CD4-positive, CD25-positive, alpha-beta regulatory T cell (primary cell): Measurements from ENCODE around the gene MARF1. TPM values are rescaled to one million over a fixed set of nuclear protein-coding genes. Genes with fewer than 3 reads are reported as not detected.
"Not testable (repeated sequence)": the region's sequence is repeated elsewhere in the genome, so short reads cannot be mapped to it uniquely, and the experiment has no call there.

Experiments used
- ATAC-seq, 2 donors: fragments of 150-1000 bp; cut with Tn5 transposase; one replicate each; pipeline ENCODE4 v1.10.0; 2021; ENCODE audit warnings: low read depth in 2 of 2, moderate number of reproducible peaks in 2 of 2, moderate library complexity in 1 of 2
- DNase-seq, 3 donors: peaks; one replicate each; pipeline versions ENCODE4 v3.0.0 to v3.0.0-alpha.2; 2012 to 2022; ENCODE audit warnings: mixed read lengths in 1 of 3
- H3K27ac ChIP-seq: one replicate; pipeline ENCODE4 v1.7.0; 2013; ENCODE audit warnings: mild to moderate bottlenecking, low read length; ENCODE audit not compliant: insufficient read depth, poor library complexity, severe bottlenecking
- H3K27me3 ChIP-seq: one replicate; pipeline ENCODE4 v1.7.0; 2013; ENCODE audit warnings: low read length; ENCODE audit not compliant: control insufficient read depth, insufficient read depth
- H3K36me3 ChIP-seq: one replicate; pipeline ENCODE4 v1.7.0; 2013; ENCODE audit warnings: mild to moderate bottlenecking, low read length, moderate library complexity; ENCODE audit not compliant: control insufficient read depth, insufficient read depth
- H3K4me1 ChIP-seq: 2 replicates; pipeline ENCODE4 v1.7.0; 2013; ENCODE audit warnings: mild to moderate bottlenecking, low read length; ENCODE audit not compliant: insufficient read depth, control insufficient read depth, poor library complexity, severe bottlenecking
- H3K4me3 ChIP-seq: one replicate; pipeline ENCODE4 v1.7.0; 2013; ENCODE audit warnings: low read depth, mild to moderate bottlenecking, low read length, moderate library complexity
- H3K9me3 ChIP-seq, 2 experiments: 1 replicate in 1 of 2; 2 replicates in 1 of 2; pipeline ENCODE4 v1.7.0; 2013; ENCODE audit warnings: low read length in 2 of 2, mild to moderate bottlenecking in 1 of 2, moderate library complexity in 1 of 2; ENCODE audit not compliant: control insufficient read depth in 2 of 2
- H3K27ac Mint-ChIP-seq, 3 donors: one replicate each; pipeline ENCODE4 v1.8.0; 2020 to 2022; ENCODE audit warnings: mild to moderate bottlenecking in 3 of 3, mixed read lengths in 3 of 3, moderate library complexity in 2 of 3
- H3K27me3 Mint-ChIP-seq: one replicate; pipeline ENCODE4 v1.8.0; 2022; ENCODE audit warnings: mild to moderate bottlenecking, mixed read lengths
- H3K36me3 Mint-ChIP-seq: one replicate; pipeline ENCODE4 v1.8.0; 2020; ENCODE audit warnings: mixed read lengths
- H3K4me1 Mint-ChIP-seq, 4 donors: one replicate each; pipeline ENCODE4 v1.8.0; 2020 to 2022; ENCODE audit warnings: mixed read lengths in 4 of 4, mild to moderate bottlenecking in 1 of 4
- H3K4me3 Mint-ChIP-seq, 4 donors: one replicate each; pipeline ENCODE4 v1.8.0; 2020 to 2022; ENCODE audit warnings: mild to moderate bottlenecking in 4 of 4, mixed read lengths in 4 of 4, moderate library complexity in 3 of 4
- H3K9me3 Mint-ChIP-seq, 7 donors: one replicate each; pipeline ENCODE4 v1.8.0; 2020 to 2022; ENCODE audit warnings: mixed read lengths in 7 of 7, mild to moderate bottlenecking in 3 of 7, moderate library complexity in 2 of 7
- polyA plus RNA-seq, 4 donors: library from polyadenylated mRNA; unstranded; fragments of 300-500 nt; fragmentation: Illumina TruSeq; gene quantifications; one replicate each; pipeline ENCODE4 v1.2.3, GENCODE V29; 2021
- total RNA-seq: library from RNA; stranded (reverse); gene quantifications from one replicate; pipeline ENCODE4 v1.2.3, GENCODE V29; 2022

The MARF1 gene
- total and polyA plus RNA-seq, 5 donors from 2014 or later, result 13.7 to 208 (median 17.7) TPM

DNA sequence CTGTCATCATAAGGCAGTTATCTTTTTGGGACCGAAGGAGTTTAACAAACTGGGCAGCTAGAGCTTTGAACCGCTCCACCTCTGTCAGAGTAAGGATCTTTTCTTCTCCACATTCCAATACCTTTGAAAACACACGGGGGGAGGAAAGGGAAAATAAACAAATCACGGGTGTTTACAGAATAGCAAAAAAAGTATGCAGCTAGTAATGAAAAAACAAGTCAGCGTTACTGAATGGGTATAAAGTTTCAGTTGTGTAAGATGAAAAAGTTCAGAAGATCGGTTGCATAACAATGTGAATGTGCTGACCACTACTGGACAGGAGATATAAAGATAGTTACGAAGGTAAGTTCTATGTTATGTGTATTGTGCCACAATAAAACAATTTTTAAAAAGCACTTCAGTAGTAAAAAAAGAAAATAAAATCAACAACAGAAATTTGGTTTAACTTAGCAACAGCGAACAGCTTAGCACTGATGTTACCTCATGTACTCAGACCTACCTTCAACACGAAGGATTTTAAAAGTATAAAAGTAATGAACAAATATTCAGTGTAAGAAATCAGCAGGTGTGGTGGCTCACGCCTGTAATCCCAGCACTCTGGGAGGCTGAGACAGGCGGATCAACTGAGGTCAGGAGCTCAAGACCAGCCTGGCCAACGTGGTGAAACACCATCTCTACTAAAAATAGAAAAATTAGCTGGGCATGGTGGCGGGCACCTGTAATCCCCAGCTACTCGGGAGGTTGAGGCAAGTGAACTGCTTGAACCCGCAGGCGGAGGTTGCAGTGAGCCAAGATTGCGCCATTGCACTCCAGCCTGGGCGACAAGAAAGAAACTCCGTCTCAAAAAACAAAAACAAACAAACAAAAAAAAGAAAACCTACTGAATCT lies 34.3 kb downstream of the MARF1 start:
- no peak for ATAC-seq
- Mint-ChIP-seq H3K27ac (no peak overlapping the region), H3K36me3 (peaks cover 72% of the 10 kb centered on the region), H3K27me3 (no peaks in the 10 kb centered on the region), H3K4me1 (peaks cover 0 to 14% (median 8%) of the 10 kb centered on the region in 4 donors), H3K4me3 (no peak overlapping the region), H3K9me3 (no peaks in the 10 kb centered on the region)
- Histone ChIP-seq H3K9me3 (no peaks in the 10 kb centered on the region), H3K4me3 (no peak overlapping the region), H3K27me3 (no peaks in the 10 kb centered on the region), H3K27ac (no peak overlapping the region), H3K36me3 (peaks cover 96% of the 10 kb centered on the region), H3K4me1 (no peaks in the 10 kb centered on the region)
- no peak for DNase-seq

- Mint-ChIP-seq H3K36me3 (peaks cover 73% of the 10 kb centered on the region), H3K27ac (peak overlapping the region in 1 of 3 donors; percentile 93), H3K4me1 (peaks cover 0 to 15% (median 10%) of the 10 kb centered on the region in 4 donors), H3K9me3 (no peaks in the 10 kb centered on the region), H3K4me3 (no peak overlapping the region), H3K27me3 (no peaks in the 10 kb centered on the region)
- H3K27ac ChIP-seq, result no peak overlapping the region
- no peaks in the 10 kb centered on the region for H3K27me3 ChIP-seq
- H3K36me3 ChIP-seq, result peaks cover 99% of the 10 kb centered on the region
- no peak for DNase-seq
- no peak overlapping the region for H3K4me3 ChIP-seq
- H3K9me3 ChIP-seq, result no peaks in the 10 kb centered on the region
- ATAC-seq, result no peak
- no peaks in the 10 kb centered on the region for H3K4me1 ChIP-seq
These were observed 35.1 kb downstream of the MARF1 start for GRCh38 chr16:15607700-15608396.

DNA sequence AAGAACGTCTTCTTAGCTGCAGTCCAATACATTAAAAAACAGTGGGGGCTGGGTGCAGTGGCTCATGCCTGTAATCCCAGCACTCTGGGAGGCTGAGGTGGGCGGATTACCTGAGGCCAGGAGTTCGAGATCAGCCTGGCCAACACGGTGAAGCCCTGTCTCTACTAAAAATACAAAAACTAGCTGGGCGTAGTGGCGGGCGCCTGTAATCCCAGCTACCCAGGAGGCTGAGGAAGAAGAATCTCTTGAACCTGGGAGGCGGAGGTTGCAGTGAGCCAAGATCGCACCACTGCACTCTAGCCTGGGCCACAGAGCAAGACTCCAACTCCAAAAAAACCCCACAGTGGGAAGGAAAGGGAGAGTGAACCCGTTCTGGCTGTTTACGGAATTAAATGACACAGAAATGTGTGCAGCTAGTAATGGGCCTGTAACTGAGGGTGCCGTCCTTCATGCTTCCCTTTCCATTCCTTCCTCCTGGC lies 35.7 kb downstream of the MARF1 start:
- ATAC-seq, H3K9me3 ChIP-seq, H3K4me3 Mint-ChIP-seq, H3K27me3 Mint-ChIP-seq, H3K4me1 ChIP-seq, H3K27ac ChIP-seq, H3K27me3 ChIP-seq, H3K4me3 ChIP-seq, H3K9me3 Mint-ChIP-seq, DNase-seq: not testable (repeated sequence)
- peaks cover 99% of the 10 kb centered on the region for H3K36me3 ChIP-seq
- peak overlapping the region in 2 of 3 donors; percentile 74 to 93 for H3K27ac Mint-ChIP-seq
- peaks cover 73% of the 10 kb centered on the region for H3K36me3 Mint-ChIP-seq
- peaks cover 0 to 15% (median 10%) of the 10 kb centered on the region in 4 donors for H3K4me1 Mint-ChIP-seq

- peaks cover 0 to 15% (median 10%) of the 10 kb centered on the region in 4 donors for H3K4me1 Mint-ChIP-seq
These were observed 36.3 kb downstream of the MARF1 start for GRCh38 chr16:15606518-15607220.

GRCh38 chr16:15605839-15606517 lies 37.0 kb downstream of the MARF1 start:
- Mint-ChIP-seq H3K27me3 (no peaks in the 10 kb centered on the region), H3K9me3 (no peaks in the 10 kb centered on the region), H3K36me3 (peaks cover 80% of the 10 kb centered on the region), H3K27ac (peak overlapping the region; percentile 74 to 94 (median 93)), H3K4me1 (peaks cover 0 to 15% (median 10%) of the 10 kb centered on the region in 4 donors), H3K4me3 (no peak overlapping the region)
- Histone ChIP-seq H3K27ac (no peak overlapping the region), H3K4me3 (no peak overlapping the region), H3K9me3 (no peaks in the 10 kb centered on the region), H3K36me3 (peaks cover 99% of the 10 kb centered on the region), H3K27me3 (no peaks in the 10 kb centered on the region), H3K4me1 (no peaks in the 10 kb centered on the region)
- ATAC-seq (no peak), DNase-seq (no peak)

More at GRCh38 chr16:15606518-15607220, 36.3 kb downstream of the MARF1 start:
- no peaks in the 10 kb centered on the region for H3K4me1 ChIP-seq
- no peak overlapping the region for H3K27ac ChIP-seq
- H3K27me3 ChIP-seq, result no peaks in the 10 kb centered on the region
- no peaks in the 10 kb centered on the region for H3K9me3 Mint-ChIP-seq
- no peaks in the 10 kb centered on the region for H3K27me3 Mint-ChIP-seq
- H3K27ac Mint-ChIP-seq, result peak overlapping the region; percentile 74 to 94 (median 93)
- H3K4me3 Mint-ChIP-seq, result no peak overlapping the region
- no peak overlapping the region for H3K4me3 ChIP-seq
- DNase-seq (no peak), ATAC-seq (no peak)
- peaks cover 76% of the 10 kb centered on the region for H3K36me3 Mint-ChIP-seq
- no peaks in the 10 kb centered on the region for H3K9me3 ChIP-seq
- H3K36me3 ChIP-seq, result peaks cover 99% of the 10 kb centered on the region

GRCh38 chr16:15604460-15605440 lies 38.2 kb downstream of the MARF1 start:
- no peaks in the 10 kb centered on the region for H3K9me3 ChIP-seq
- H3K4me3 Mint-ChIP-seq, result no peak overlapping the region
- H3K4me1 ChIP-seq, result no peaks in the 10 kb centered on the region
- no peaks in the 10 kb centered on the region for H3K27me3 Mint-ChIP-seq
- no peak overlapping the region for H3K27ac ChIP-seq
- H3K4me1 Mint-ChIP-seq, result peaks cover 0 to 15% (median 9%) of the 10 kb centered on the region in 4 donors
- no peak for ATAC-seq
- peak overlapping the region; percentile 34 to 93 (median 45) for H3K27ac Mint-ChIP-seq
- peaks cover 78% of the 10 kb centered on the region for H3K36me3 Mint-ChIP-seq
- no peak for DNase-seq
- no peaks in the 10 kb centered on the region for H3K27me3 ChIP-seq
- H3K4me3 ChIP-seq, result no peak overlapping the region
- H3K36me3 ChIP-seq, result peaks cover 99% of the 10 kb centered on the region
- no peaks in the 10 kb centered on the region for H3K9me3 Mint-ChIP-seq
